Tibial nerve (tissue), 4 donors: Measurements from ENCODE around the gene COMMD7. TPM values are rescaled to one million over a fixed set of nuclear protein-coding genes. Genes with fewer than 3 reads are reported as not detected.

Experiments
- DNase-seq, 2 donors: peaks; one replicate each; pipeline ENCODE4 v3.0.0-alpha.2; 2019; ENCODE audit warnings: low spot score in 2 of 2
- H3K27ac ChIP-seq, 4 donors: fragments of 200-600 bp; sonication (generic) in 3 of 4; one replicate each; pipeline ENCODE4 v1.5.1; 2017 to 2019; ENCODE audit warnings: mild to moderate bottlenecking in 1 of 4
- H3K27me3 ChIP-seq, 2 donors: fragments of 200-600 bp; sonication (generic) in 1 of 2; one replicate each; pipeline versions ENCODE4 v1.5.1 to v1.6.0; 2017 to 2019
- H3K36me3 ChIP-seq, 3 donors: fragments of 200-600 bp; sonication (generic); one replicate each; pipeline ENCODE4 v1.5.1; 2018 to 2019
- H3K4me1 ChIP-seq, 4 donors: fragments of 200-600 bp; sonication (generic) in 3 of 4; one replicate each; pipeline ENCODE4 v1.5.1; 2017 to 2019
- H3K4me3 ChIP-seq, 4 donors: fragments of 200-600 bp; sonication (generic) in 3 of 4; one replicate each; pipeline ENCODE4 v1.5.1; 2017 to 2019; ENCODE audit warnings: mild to moderate bottlenecking in 1 of 4, moderate library complexity in 1 of 4
- H3K9me3 ChIP-seq, 4 donors: fragments of 200-600 bp; sonication (generic) in 3 of 4; one replicate each; pipeline ENCODE4 v1.5.1; 2017 to 2019
- CTCF ChIP-seq, 5 experiments: fragments of 200-600 bp in 3 of 5; fragments of 450-650 bp in 2 of 5; sonication (generic) in 3 of 5; IDR thresholded peaks; one replicate each; pipeline ENCODE4 v1.5.1; 2016 to 2019; ENCODE audit warnings: antibody characterized with exemption in 5 of 5, mild to moderate bottlenecking in 3 of 5, moderate library complexity in 2 of 5
- EP300 ChIP-seq, 2 donors: sonication (generic); formaldehyde crosslinking; IDR thresholded peaks; one replicate each; pipeline ENCODE4 v1.6.1; 2017; ENCODE audit warnings: antibody characterized with exemption in 2 of 2, mild to moderate bottlenecking in 1 of 2
- POLR2A ChIP-seq, 2 donors: fragments of 450-650 bp; IDR thresholded peaks; one replicate each; pipeline ENCODE4 v1.6.1; 2017; ENCODE audit warnings: antibody characterized with exemption in 2 of 2, mild to moderate bottlenecking in 2 of 2, moderate library complexity in 2 of 2
- WGBS, 2 donors: methylation state at CpG; one replicate each; pipeline ENCODE4 v1.1.5; 2018; 5-methylcytosine and 5-hydroxymethylcytosine counted together
- total RNA-seq, 4 donors: library from RNA; depleted of rRNA; stranded (reverse); fragments of >200 nt; gene quantifications; one replicate each; pipeline ENCODE4 v1.1.0, GENCODE V29; 2016

Gene COMMD7
- total RNA-seq, 4 donors from 2014 or later, result 14.1 to 33.2 (median 17.8) TPM

GRCh38 chr20:32680544-32681174 lies 62.6 kb downstream of the COMMD7 start:
- Histone ChIP-seq H3K27me3 (no peaks in the 10 kb centered on the region), H3K9me3 (no peaks in the 10 kb centered on the region), H3K4me3 (no peak overlapping the region), H3K36me3 (no peaks in the 10 kb centered on the region), H3K27ac (no peak overlapping the region), H3K4me1 (peaks cover 0 to 22% (median 3%) of the 10 kb centered on the region in 4 donors)
- DNase-seq, result no peak
- TF ChIP-seq CTCF (IDR thresholded peaks at IDR 0.05) (no peak), EP300 (IDR thresholded peaks at IDR 0.05) (no peak), POLR2A (IDR thresholded peaks at IDR 0.05) (no peak)
- WGBS, 2 donors, result 88 to 100% methylated on average over 1 of the region's 1 CpG

- Histone ChIP-seq H3K9me3 (no peaks in the 10 kb centered on the region), H3K27ac (no peak overlapping the region), H3K36me3 (no peaks in the 10 kb centered on the region), H3K27me3 (no peaks in the 10 kb centered on the region), H3K4me1 (peaks cover 0 to 13% (median 0%) of the 10 kb centered on the region in 4 donors), H3K4me3 (no peak overlapping the region)
- WGBS, 2 donors, result 54 to 59% methylated on average over 6 of the region's 6 CpGs
- DNase-seq, result no peak
- TF ChIP-seq POLR2A (IDR thresholded peaks at IDR 0.05) (no peak), EP300 (IDR thresholded peaks at IDR 0.05) (no peak), CTCF (IDR thresholded peaks at IDR 0.05) (no peak)
Measured at GRCh38 chr20:32678948-32679347, 64.3 kb downstream of the COMMD7 start.

GRCh38 chr20:32675223-32675975 lies 67.9 kb downstream of the COMMD7 start:
- WGBS, 2 donors, result 78 to 84% methylated on average over 13 of the region's 13 CpGs
- TF ChIP-seq POLR2A (IDR thresholded peaks at IDR 0.05), result no peak
- no peak for TF ChIP-seq CTCF (IDR thresholded peaks at IDR 0.05)
- no peak for TF ChIP-seq EP300 (IDR thresholded peaks at IDR 0.05)

GRCh38 chr20:32674362-32674789 lies 68.9 kb downstream of the COMMD7 start:
- WGBS, 2 donors, result 53 to 62% methylated on average over 5 of the region's 5 CpGs
- no peak overlapping the region for H3K4me3 ChIP-seq
- H3K9me3 ChIP-seq, result no peaks in the 10 kb centered on the region
- peaks cover 0 to 12% (median 3%) of the 10 kb centered on the region in 4 donors for H3K4me1 ChIP-seq
- peak in 1 of 2 donors; percentile 27 for DNase-seq
- no peak overlapping the region for H3K27ac ChIP-seq
- H3K36me3 ChIP-seq, result no peaks in the 10 kb centered on the region
- H3K27me3 ChIP-seq, result no peaks in the 10 kb centered on the region
- TF ChIP-seq POLR2A (IDR thresholded peaks at IDR 0.05), result no peak
- TF ChIP-seq CTCF (IDR thresholded peaks at IDR 0.05), result peak in 4 of 5 experiments; percentile 23 to 47 (median 34)
- TF ChIP-seq EP300 (IDR thresholded peaks at IDR 0.05), result no peak

More at GRCh38 chr20:32675223-32675975, 67.9 kb downstream of the COMMD7 start:
- no peak overlapping the region for H3K27ac ChIP-seq
- H3K9me3 ChIP-seq, result no peaks in the 10 kb centered on the region
- no peaks in the 10 kb centered on the region for H3K36me3 ChIP-seq
- no peaks in the 10 kb centered on the region for H3K27me3 ChIP-seq
- DNase-seq, result no peak
- H3K4me1 ChIP-seq, result peaks cover 0 to 12% (median 3%) of the 10 kb centered on the region in 4 donors
- H3K4me3 ChIP-seq, result no peak overlapping the region
